ENCODE data around the gene KHNYN.
"Not testable (repeated sequence)": the region's sequence is repeated elsewhere in the genome, so short reads cannot be mapped to it uniquely, and the experiment has no call there.

The KHNYN gene

GRCh38 chr14:24481622-24482324 lies 52.0 kb downstream of the KHNYN start:
- no peak for DNase-seq

- not testable (repeated sequence) for DNase-seq
These were observed 53.0 kb downstream of the KHNYN start for GRCh38 chr14:24482699-24483303.

GRCh38 chr14:24483604-24484252 lies 54.0 kb downstream of the KHNYN start:
- DNase-seq = no peak

Data from effector CD8-positive, alpha-beta T cell (primary cell).